Stimulated activated CD8-positive, alpha-beta memory T cell treated with anti-CD3 and anti-CD28 coated beads, Interleukin-12 subunit alpha, Interleukin-12 subunit beta, amount 100 ng/mL, for 1 hour (primary cell): ENCODE measurements around the gene FLT1.

Experiments
- DNase-seq: peaks from one replicate; pipeline ENCODE4 v3.0.0-alpha.2; 2020; ENCODE audit warnings: low read depth

FLT1 gene

DNA sequence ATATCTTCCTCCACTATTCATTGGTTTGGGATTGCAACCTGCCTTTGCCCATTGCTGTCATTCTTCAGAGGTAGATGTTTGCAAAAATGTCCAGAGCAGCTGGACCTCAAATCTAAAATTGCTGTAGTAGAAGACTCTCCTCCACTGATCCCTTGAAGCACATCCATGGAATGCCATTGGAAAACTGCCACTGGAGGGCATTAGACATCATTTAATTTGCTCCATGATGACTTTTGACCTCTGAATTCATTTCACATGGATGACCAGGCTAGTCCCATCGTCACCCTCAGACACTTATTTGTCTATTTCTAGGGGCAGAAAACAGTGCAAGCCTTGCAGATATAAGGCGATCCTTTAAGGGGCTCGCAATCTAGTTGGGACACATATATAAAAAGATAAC lies 33.9 kb upstream of the FLT1 start:
- no peak for DNase-seq

DNA sequence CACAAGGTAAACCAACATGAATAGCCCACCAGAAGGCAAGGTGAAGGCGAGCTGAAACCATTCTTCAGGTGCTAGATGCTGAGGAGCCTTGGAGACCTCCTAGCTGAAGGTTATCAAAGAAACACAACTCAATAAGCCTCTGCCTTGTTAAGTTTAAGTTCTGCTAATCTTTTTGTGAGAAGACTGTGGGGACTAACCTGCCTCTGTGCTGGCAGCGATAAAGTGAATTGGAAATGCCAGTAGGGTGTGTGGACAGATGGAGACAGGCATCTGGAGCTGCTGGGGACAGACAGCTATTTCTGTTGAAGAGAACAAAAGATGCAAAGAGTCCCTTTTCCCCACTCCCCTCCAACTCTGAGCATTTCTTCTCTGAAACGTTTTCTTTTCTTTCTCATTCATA lies 33.5 kb upstream of the FLT1 start:
- no peak for DNase-seq

DNA sequence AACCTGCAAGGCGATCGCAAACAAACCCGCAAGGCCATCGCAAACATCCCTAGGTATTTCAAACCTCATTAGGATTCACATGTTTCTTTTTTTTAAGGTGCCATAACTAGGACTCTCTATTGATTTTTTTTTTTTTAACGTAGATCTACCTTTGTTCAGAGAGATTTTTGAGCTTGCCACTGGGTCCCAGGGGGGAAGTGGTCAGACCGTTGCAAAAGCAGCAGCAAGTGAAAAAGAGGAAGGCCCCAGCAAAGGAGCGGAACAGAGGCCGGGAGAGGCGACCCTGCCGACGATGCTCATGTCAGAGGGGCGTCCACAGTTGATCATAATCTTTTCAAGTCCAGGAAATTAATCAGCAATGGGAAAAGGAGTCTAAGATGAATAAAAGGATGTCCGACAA lies 32.7 kb upstream of the FLT1 start:
- DNase-seq, result no peak

DNA sequence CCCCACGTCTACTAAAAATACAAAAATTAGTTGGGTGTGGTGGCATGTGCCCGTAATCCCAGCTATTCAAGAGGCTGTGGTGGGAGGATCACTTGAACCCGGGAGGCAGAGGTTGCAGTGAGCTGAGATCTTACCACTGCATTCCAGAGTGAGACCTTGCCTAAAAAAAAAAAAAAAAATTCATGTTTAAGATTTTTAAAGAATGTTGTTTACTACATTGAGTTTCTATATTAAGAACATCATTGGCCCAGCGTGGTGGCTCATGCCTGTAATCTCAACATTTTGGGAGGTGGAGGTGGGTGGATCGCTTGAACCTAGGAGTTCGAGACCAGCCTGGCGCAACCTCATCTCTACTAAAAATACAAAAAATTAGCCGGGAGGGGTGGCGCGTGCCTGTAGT lies 31.9 kb upstream of the FLT1 start:
- no peak for DNase-seq

DNA sequence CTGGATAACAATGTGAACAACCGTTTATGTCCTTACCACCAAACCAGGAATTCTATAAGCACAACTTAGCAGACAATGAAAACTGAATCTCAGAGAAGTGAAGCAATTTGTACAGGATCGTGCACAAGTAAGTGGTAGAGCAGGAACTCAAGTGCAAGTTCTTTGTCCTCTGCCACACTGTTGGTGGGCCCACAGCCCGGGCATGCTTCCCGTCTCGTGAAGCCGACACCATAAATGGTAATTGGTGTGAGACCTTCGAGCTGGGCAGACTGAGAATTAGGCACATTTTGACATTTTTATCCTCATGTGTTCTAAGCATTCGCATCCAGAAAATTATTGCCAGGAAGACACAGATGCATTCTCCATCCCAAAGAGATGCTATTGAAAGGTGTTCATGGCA lies 27.9 kb upstream of the FLT1 start:
- no peak for DNase-seq

DNA sequence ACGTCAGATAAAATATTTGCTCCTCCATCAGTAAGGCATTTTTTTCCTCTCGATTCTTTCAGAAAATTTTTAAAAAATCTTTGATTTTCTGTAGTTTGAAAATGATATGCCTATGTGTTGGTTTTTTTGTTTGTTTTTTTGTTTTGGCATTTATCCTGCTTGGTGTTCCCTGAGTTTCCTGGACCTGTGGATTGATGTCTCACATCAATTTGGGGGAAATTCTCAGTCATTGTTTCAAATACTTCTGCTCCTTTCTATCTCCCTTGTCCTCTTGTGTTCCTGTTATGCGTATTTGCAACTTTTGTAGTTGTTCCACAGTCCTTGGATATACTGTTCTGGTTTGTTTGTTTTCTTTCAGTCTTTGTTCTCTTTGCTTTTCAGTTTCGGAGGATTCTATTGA lies 18.8 kb upstream of the FLT1 start:
- no peak for DNase-seq

DNA sequence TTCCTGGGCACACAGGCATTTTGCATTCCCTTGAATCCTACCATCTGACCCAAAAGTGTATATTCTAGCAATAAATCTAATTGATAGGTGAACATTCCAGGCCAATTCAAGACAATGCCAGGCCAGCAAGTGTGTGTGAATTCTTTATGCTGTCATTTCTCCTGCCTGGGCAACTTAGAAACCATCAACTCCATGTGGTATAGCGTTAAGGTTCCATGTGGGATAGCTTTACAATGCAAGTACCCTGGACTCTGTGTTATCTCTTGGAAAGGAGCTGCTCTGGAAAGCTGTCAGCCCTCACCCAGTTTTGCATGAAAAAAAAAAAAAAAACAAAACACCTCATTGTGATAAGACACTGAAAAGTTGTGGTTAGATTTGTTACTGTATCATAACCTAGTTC lies 15.6 kb upstream of the FLT1 start:
- no peak for DNase-seq

DNA sequence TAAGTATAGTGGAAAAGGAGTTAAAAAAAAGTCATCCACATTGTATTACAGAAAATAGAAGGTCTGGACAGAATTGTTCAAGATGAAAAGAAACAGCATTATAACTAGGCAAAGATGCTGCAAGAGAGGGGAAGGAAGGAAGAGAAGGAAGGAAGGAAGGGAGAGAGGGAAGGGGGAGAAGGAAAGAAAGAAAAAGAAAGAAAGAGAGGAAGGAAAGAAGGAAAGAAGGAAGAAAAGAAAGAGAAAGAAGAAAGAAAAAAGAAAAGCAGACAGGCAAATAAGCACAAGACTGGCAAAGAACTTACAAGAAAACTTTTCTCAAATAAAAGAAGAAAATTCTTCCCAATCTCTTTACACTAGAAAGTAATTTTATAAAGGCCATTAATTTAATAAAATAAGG lies 15.1 kb upstream of the FLT1 start:
- DNase-seq, result no peak

DNA sequence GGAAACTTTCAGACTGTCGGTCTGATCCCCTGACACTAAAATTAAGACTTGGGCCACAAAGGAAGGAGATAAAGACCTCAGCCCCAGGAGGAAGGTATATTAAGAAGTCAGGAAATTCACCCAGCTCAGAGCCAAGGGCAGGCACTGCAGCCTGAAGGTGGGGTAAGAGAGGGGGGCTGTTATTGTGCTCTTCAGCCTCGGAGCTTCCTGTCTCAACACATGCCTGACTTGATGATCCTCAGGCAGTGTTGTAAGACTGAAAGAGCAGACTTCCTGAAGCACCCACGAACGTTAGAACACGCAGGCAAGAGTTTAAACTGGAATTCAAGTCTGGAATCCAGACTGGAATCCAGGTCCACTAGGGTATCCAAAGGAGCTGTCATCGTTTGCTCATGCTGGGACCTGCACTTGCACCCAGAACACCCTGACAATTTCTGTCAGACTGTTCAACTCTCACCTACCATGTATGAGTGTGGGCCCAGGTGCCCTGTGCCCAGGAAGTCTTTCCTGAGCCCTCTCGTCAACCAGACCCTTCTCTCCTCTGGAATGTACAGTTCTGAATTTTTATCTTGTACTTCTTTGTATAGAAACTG lies 10.7 kb upstream of the FLT1 start:
- no peak for DNase-seq

DNA sequence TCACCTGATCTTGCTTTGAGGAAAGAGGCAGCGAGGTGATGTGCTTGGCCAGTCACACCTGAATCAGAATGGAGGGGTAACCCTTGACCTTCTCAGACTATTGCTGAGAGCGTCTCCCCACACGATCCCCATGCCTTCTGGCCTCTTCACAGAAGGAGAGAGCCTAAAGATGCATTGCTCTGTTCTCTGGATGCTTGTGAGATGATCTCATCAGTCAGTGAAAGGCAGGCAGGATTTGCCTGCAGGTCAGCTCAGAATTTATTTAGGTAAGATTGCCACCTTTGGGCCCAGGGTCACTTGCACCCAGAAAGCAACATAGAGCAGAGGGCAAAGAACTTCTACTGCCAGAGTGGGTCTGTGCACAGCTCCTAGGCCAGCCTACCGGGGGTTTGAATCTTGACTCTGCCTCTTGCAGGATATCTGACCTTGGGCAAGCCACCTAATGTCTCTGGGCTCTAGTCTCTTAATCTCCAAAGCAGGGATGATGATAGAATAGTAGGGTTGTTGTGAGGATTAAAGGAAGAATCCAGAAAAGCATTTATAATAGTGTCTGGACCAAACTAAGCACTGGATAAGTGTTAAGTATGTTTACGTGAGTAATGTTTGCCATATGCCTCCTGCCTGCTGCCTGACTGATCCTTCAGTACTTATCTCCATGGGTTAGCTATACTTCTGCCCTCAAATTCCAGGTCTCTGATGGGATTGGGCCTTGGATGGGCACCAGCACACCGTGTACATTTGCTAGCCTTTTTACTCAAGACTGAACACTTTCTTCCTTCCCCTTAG lies 8.4 kb upstream of the FLT1 start:
- DNase-seq, result no peak

DNA sequence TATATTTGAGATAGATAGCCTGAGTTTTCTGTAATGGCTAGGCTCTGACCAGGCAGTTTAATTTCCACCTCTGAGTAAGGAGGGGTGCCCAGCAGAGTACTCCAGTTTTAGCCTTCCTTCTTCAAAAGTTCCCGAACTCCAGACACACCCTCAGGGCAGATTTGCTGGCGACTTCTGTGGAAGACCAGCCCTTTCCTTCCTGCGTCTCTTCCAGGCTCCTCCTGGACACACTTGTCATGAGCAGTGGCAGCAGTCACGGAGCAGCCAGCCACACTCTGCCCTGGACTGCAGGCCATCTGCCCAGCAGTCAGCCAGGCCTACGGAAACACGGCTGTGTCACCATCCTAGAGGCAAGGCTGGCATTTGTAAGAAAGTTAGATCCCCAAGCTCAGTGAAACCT lies 6.6 kb upstream of the FLT1 start:
- no peak for DNase-seq

DNA sequence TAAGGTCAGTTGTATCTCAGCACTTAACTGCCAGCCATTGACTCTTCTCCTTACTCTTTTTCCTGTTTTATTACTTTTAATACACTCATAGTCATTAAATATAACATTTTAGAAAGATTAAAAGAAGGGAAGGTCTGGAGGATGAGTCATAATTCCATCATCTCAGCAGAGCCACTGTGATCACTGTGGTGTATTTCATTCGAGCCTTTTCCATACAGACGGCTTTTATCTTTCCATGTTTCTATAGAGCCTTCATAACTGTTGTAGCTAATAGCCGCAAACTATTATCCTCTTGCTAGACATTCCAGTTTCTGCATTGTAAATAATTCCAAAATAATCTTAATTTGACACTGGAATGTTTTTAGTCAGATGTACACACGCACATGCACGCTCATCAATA lies 4.7 kb upstream of the FLT1 start:
- no peak for DNase-seq

DNA sequence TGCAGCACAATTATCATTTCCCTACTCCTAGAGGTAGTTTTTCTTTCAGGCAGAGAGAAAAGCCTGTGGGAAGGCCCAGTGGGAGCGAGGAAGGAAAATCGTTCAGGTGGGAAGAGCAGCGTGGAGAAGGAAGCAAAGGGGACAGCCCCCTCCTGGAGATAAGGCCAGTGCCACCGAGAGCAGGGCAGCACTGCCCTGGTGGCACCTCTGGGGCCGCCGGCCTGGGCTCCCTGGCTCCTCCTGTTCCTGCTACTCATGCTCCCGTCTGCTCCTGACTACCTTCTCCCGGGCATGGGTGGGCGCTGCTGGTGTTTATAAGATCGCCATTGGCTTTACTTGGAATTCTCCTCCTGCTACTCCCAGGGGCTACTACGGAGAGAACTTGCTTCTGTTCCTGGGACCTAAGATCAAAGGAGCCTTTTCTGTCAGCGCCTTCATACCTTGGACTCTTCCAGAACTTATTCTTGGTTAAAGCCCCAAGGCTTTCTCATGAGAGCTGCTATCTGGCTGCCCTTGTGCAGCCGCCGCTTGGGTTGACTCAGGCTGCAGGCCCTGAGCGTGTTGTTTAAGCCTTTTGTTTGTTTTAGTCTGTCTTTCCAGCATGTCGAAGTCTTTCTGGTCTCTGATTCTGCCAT lies 3.7 kb upstream of the FLT1 start:
- DNase-seq, result no peak

DNA sequence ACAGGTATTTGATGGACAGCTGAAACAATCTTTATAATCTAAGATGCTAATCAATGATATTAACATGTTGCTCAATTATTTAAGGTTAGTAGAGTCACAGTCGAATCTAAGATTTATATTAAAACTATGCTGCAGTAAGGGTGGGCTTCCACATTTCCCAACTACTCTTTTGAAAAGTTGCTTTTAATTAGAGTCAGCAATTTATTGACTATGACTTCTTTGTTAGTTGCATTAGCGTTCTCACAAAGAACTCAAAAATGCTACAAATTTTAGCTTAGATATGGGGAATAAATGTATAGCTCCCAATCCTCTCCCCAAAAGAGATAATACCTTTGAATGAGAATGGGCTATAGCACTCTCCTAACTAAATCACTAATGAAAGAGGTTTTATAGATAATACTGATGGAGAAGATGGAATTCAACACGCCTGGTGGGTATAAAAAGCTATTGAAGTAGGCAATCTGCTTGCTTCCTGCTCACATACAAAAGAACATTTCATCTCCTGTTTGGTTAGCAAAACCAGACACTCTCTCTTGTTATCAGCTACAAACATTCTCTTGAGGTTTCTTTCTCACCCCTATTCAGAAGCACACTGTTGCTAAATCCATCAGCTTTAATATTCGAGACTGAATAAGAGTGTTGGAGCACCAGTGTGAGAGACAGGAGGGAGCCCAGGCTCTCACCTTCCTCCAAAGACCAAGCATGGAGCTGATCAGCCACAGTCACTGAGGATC lies 2.4 kb upstream of the FLT1 start:
- DNase-seq, result no peak

DNA sequence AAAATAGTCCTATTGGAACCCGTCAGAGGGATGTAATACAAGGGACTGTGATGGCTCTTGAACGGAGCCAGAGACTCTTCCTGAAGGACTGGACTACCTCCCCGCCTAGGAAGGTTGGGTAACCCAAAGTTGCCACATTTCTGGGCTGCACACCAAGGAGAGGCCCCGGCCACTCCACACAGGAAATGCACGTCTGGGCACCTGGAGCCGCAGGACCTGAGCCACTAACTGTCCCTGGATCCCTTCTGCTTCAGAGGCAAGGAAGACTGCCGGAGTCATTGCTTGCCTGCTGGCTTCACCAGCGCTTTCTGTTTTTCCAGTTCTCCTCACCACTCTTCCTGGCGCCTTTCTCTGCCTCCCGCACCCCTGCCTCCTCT lies 1.2 kb upstream of the FLT1 start:
- no peak for DNase-seq

DNA sequence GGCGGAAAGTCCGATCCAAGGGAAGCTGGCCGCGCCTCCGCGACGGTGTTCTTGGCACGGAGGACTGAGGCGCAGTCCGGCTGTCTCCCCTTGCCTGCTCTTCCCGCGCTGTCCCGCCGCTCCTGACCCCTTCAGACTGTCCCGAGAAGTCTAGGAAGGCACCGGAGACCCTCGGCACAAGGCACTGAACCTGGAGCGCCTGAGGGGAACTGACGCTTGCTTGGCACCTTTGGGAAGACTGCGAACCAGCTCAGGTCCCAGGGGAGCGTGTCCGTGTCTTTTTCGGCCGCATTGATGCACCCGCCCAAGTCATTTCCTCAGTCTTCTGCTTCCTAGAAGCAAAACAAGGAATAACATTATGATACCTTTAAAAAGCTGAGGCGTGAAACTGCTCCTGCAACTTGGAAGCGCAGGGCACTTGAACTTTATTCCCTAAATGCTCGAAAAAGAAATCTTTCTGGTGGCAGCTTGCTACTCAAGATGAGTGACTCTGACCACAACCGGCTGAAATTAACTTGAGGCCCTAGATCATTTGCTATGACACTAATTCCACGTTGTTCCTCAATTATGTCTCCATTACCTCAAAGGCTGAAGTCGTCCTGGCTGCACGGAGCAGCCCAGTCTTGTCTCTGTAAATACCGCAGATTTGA lies 735 bp upstream of the FLT1 start:
- DNase-seq, result no peak

DNA sequence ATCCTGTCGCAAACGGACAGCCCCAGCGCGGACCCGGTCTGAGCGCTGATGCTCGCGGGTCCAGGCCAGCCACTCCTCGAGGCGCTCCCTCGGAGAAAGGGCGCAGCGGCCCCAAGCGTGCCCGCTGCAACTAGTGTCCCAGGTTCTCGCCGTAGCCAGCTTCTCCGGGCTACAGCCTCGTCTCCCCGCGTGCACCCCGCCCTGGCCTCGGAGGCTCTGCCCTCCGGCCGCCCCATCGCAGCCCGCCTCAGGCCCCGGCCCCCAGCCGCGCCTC lies 487 bp downstream of the FLT1 start:
- DNase-seq, result no peak

DNA sequence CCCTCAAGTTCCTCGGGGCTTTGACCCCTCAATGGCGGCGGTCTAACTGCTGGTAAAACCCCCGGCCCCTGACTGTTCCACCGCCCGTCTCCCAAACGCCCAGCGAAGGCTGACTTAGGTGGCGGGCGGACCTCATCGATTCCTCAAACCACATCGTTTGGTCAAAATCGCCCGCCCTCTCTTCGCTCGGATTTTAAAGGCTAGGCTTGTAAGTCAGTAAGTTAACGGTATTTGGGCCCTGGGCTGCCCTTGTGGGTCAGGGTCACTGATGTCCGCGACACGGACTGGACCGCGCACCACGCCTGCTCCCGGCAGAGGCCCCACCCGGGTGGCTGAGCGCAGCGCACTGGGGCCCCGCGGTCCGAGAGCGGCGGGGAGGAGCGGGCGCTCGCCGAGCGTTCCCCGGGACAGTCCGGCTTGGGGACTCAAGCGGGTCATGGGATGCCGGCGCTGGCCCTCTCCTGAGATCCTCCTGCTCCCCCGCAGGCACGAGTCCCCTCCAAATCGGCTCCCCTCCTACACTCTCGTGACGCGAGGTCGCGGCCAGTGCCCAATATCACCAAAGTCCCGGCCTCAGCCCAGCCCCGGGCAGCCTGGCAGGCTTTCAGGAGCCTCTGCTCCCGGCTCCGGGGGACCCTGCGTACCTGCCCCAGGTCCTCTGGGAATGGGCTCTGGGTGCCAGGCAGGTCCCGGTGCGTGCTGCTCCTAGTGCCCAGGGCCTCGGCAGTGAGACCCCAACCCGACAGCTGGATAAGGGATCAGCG lies 1.0 kb downstream of the FLT1 start:
- DNase-seq, result no peak

DNA sequence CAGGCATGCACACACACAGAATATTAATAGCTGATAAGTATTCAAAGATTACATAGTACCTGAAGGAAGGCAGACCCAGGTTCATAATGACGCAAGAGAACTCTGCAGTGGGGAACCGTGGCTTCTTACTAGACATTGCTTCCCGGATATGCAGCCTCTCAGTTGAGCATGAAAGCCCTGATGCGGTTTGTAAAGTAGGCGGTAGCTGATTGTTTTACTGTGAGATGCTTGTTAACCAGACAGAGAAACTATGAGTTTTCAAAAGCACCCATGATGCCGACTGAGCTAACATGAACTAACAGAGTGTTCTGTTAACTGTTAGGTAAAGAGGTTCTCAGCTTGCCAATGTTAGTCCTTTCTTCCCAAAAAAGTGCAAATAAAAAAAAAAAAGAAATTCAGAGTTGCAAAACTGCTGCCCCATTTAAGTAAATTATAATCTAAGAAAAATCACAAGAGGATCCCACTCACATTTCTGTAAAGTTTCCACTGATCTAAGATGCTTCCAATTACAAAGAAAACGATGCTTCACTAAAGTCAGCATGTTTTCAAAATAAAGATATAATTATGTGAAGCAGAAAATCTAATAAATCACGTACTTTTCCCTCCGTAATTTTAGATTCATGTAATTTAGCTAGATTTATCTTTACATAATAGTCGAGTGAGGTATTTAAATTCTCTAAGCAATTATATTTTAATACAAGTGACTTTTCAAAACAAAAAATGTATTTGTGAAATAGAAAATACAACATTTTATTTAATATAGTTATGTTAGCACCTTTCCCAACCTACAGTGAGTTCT lies 2.2 kb downstream of the FLT1 start:
- no peak for DNase-seq

DNA sequence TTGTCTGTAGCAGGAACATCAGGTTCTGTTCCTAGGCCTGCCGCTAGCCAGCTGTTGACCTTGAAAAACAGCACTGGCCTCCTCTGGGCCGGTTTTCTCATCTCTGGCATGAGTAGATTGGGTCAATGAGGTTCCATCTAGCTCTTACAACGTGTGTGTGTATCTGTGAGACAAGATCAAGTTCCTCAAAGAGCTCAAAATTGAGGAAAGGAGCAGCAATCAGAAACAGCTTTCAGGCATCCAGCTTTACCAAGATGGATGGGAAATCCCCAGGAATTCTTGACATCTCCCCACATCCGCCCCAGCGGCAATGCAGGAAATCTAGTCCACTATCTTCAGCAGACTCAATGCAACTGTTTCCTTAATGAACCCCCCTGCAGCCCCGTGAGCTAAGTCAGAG lies 4.9 kb downstream of the FLT1 start:
- DNase-seq, result no peak

DNA sequence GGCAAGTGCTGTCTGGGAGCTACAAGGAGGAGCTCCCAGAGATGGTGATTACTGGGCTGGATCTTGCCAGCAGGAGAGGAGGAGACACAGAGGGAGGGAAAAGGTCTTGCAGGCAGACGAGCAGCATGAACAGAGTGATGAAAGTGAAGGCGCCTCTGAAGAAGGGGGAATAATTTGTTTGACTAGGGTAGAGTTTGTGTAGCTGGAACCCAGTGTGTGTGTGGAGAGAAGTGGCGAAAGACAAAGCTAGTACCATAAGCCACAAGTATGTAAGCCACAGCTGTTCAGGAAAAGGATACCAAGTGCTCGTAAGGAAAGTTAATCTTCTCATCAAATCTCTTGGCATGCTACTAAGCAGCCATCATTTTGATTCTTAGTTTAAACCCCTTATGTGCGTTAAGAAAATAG lies 5.4 kb downstream of the FLT1 start:
- no peak for DNase-seq
